MM.1S (cell line): Measurements from ENCODE around the gene FGGY.
"Not testable (repeated sequence)": the region's sequence is repeated elsewhere in the genome, so short reads cannot be mapped to it uniquely, and the experiment has no call there.

Experiments used
- DNase-seq: peaks from one replicate; pipeline ENCODE4 v3.0.0-alpha.2; 2015
- H2AFZ ChIP-seq: fragments of 300-600 bp; sonication (generic); 2 replicates; pipeline ENCODE4 v1.6.0; 2016; ENCODE audit warnings: antibody characterized with exemption, low read length
- H3F3A ChIP-seq: fragments of 300-600 bp; sonication (generic); 2 replicates; pipeline ENCODE4 v1.6.1; 2016; ENCODE audit warnings: mild to moderate bottlenecking, antibody characterized with exemption, low read length, moderate library complexity, mixed read lengths; ENCODE audit not compliant: insufficient read depth
- H3K27ac ChIP-seq: fragments of 300-600 bp; sonication (generic); 2 replicates; pipeline ENCODE4 v1.5.1; 2016; ENCODE audit warnings: mild to moderate bottlenecking, low read length
- H3K27me3 ChIP-seq: fragments of 300-600 bp; sonication (generic); replicated peaks from 2 replicates; pipeline ENCODE4 v1.6.0; 2016; ENCODE audit warnings: low read length; ENCODE audit not compliant: insufficient read depth
- H3K36me3 ChIP-seq: fragments of 300-600 bp; sonication (generic); replicated peaks from 2 replicates; pipeline ENCODE4 v1.6.1; 2016; ENCODE audit warnings: mild to moderate bottlenecking, low read length, mixed read lengths; ENCODE audit not compliant: insufficient read depth
- H3K4me1 ChIP-seq: fragments of 300-600 bp; sonication (generic); 2 replicates; pipeline ENCODE4 v1.6.1; 2016; ENCODE audit warnings: low read length, mixed read lengths
- H3K4me2 ChIP-seq: fragments of 300-600 bp; sonication (generic); 2 replicates; pipeline ENCODE4 v1.6.0; 2016; ENCODE audit warnings: low read depth, low read length
- H3K4me3 ChIP-seq: fragments of 300-600 bp; sonication (generic); 2 replicates; pipeline ENCODE4 v1.5.1; 2016; ENCODE audit warnings: low read length, mixed read lengths
- H3K79me2 ChIP-seq: fragments of 300-600 bp; sonication (generic); 2 replicates; pipeline ENCODE4 v1.6.1; 2016; ENCODE audit warnings: mixed run types, low read length, mixed read lengths
- H3K9ac ChIP-seq: fragments of 300-600 bp; sonication (generic); 2 replicates; pipeline ENCODE4 v1.6.1; 2016; ENCODE audit warnings: low read length, mixed read lengths
- H3K9me2 ChIP-seq: fragments of 300-600 bp; sonication (generic); replicated peaks from 2 replicates; pipeline ENCODE4 v1.6.1; 2016; ENCODE audit warnings: mild to moderate bottlenecking, low read length, mixed read lengths; ENCODE audit not compliant: insufficient read depth
- H3K9me3 ChIP-seq: fragments of 300-600 bp; sonication (generic); replicated peaks from 2 replicates; pipeline ENCODE4 v1.6.1; 2016; ENCODE audit warnings: mild to moderate bottlenecking, low read length, mixed read lengths; ENCODE audit not compliant: insufficient read depth
- H4K20me1 ChIP-seq: fragments of 300-600 bp; sonication (generic); 2 replicates; pipeline ENCODE4 v1.6.1; 2016; ENCODE audit warnings: mild to moderate bottlenecking, low read length, moderate library complexity, mixed read lengths; ENCODE audit not compliant: insufficient read depth
- EZH2 ChIP-seq: fragments of 300-600 bp; sonication (generic); optimal IDR thresholded peaks from 2 replicates; pipeline ENCODE3; 2017; ENCODE audit warnings: low read depth, mild to moderate bottlenecking, antibody characterized with exemption, low read length, mixed read lengths
- EZH2phosphoT487 ChIP-seq: fragments of 300-600 bp; sonication (generic); IDR thresholded peaks from 2 replicates; pipeline ENCODE4 v1.6.1; 2018; ENCODE audit warnings: antibody characterized with exemption, low read length
- TF ChIP-seq, protein P1 (sequence below): fragments of 300-600 bp; sonication (generic); IDR thresholded peaks from 2 replicates; pipeline ENCODE4 v1.5.1; 2016; ENCODE audit warnings: antibody characterized with exemption, low read length, mixed read lengths

Gene FGGY

DNA sequence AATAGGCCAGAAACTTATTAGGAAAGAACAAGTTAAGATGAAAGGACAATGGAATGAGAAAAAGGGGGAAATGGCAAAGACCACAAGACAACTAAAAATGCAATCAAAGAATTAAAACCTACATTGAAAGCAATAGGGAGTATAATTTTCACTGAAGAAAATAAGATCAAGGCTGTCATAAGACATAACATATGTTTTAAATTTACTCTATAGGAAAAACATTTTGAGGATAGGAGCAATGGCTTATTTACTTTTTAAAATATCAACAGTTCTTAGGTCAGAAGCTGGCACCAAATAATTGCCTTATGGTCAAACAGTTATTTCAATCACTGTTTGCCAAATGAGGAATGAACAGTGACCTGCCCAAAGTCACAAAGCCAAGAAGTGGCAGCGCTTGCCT is 346.6 kb downstream of the FGGY start:
- no peaks in the 10 kb centered on the region for H3F3A ChIP-seq
- no peaks in the 10 kb centered on the region for H4K20me1 ChIP-seq
- no peaks in the 10 kb centered on the region for H3K4me1 ChIP-seq
- H3K4me3 ChIP-seq = no peak overlapping the region
- no peak overlapping the region for H3K27ac ChIP-seq
- TF ChIP-seq EZH2phosphoT487 = no peak
- H3K4me2 ChIP-seq = no peak overlapping the region
- H3K9me2 ChIP-seq = no peaks in the 10 kb centered on the region
- no peaks in the 10 kb centered on the region for H3K79me2 ChIP-seq
- H3K36me3 ChIP-seq = no peaks in the 10 kb centered on the region
- H3K9ac ChIP-seq = no peak overlapping the region
- H3K9me3 ChIP-seq = no peaks in the 10 kb centered on the region
- H3K27me3 ChIP-seq = no peaks in the 10 kb centered on the region
- no peak for DNase-seq
- no peak overlapping the region for H2AFZ ChIP-seq

- no peak for DNase-seq
- no peaks in the 10 kb centered on the region for H3K4me1 ChIP-seq
- H2AFZ ChIP-seq = no peak overlapping the region
- H3K4me3 ChIP-seq = no peak overlapping the region
- TF ChIP-seq, protein P1, sequence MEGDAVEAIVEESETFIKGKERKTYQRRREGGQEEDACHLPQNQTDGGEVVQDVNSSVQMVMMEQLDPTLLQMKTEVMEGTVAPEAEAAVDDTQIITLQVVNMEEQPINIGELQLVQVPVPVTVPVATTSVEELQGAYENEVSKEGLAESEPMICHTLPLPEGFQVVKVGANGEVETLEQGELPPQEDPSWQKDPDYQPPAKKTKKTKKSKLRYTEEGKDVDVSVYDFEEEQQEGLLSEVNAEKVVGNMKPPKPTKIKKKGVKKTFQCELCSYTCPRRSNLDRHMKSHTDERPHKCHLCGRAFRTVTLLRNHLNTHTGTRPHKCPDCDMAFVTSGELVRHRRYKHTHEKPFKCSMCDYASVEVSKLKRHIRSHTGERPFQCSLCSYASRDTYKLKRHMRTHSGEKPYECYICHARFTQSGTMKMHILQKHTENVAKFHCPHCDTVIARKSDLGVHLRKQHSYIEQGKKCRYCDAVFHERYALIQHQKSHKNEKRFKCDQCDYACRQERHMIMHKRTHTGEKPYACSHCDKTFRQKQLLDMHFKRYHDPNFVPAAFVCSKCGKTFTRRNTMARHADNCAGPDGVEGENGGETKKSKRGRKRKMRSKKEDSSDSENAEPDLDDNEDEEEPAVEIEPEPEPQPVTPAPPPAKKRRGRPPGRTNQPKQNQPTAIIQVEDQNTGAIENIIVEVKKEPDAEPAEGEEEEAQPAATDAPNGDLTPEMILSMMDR = no peak
- TF ChIP-seq EZH2phosphoT487 (no peak), EZH2 (no peak)
- H3F3A ChIP-seq = no peaks in the 10 kb centered on the region
- no peaks in the 10 kb centered on the region for H3K9me3 ChIP-seq
- no peaks in the 10 kb centered on the region for H3K9me2 ChIP-seq
- no peak overlapping the region for H3K27ac ChIP-seq
- no peak overlapping the region for H3K4me2 ChIP-seq
- H3K79me2 ChIP-seq = no peaks in the 10 kb centered on the region
- no peaks in the 10 kb centered on the region for H4K20me1 ChIP-seq
- H3K36me3 ChIP-seq = no peaks in the 10 kb centered on the region
- H3K9ac ChIP-seq = no peak overlapping the region
- H3K27me3 ChIP-seq = no peaks in the 10 kb centered on the region
Measured at GRCh38 chr1:59645893-59646292, 349.0 kb downstream of the FGGY start.

DNA sequence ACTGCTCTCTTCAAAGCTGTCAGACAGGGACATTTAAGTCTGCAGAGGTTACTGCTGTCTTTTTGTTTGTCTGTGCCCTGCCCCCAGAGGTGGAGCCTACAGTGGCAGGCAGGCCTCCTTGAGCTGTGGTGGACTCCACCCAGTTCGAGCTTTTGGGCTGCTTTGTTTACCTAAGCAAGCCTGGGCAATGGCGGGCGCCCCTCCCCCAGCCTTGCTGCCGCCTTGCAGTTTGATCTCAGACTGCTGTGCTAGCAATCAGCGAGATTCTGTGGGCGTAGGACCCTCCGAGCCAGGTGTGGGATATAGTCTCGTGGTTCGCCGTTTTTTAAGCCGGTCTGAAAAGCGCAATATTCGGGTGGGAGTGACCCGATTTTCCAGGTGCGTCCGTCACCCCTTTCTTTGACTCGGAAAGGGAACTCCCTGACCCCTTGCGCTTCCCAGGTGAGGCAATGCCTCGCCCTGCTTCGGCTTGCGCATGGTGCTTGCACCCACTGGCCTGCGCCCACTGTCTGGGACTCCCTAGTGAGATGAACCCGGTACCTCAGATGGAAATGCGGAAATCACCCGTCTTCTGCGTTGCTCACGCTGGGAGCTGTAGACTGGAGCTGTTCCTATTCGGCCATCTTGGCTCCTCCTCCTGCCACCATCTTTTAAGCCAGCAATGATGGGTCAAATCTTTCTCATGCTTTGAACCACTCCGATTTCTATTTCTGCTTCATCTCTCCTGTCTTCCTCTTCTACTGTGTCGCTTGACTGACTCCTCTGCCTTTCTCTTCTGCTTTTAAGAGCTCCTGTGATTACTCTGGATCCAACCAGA is 356.5 kb downstream of the FGGY start:
- H3K4me2 ChIP-seq, H3K27me3 ChIP-seq, H3K27ac ChIP-seq, H3F3A ChIP-seq, H3K9me2 ChIP-seq, DNase-seq, H3K79me2 ChIP-seq, H3K4me3 ChIP-seq, H2AFZ ChIP-seq, H4K20me1 ChIP-seq, H3K4me1 ChIP-seq, H3K36me3 ChIP-seq, H3K9me3 ChIP-seq, H3K9ac ChIP-seq: not testable (repeated sequence)

DNA sequence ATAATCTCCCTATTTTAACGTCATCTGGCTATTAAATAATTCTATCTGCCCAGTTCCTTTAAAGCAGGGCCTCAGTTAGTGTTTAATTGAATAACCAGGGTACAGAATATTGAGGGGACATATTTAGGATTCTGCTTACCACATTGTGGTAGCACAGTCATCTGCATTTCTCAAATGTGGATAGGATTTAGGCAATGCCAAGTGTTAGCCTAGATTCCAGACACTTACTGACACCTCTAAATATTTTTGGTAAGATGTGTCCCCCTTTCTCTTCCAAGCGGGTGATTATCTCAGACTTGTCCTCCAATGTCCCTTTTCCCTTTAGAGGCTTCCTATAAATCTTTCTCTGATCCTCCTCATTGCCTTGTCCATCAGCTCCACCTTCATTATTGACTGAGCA is 357.1 kb downstream of the FGGY start:
- Histone ChIP-seq H3K4me2 (no peak overlapping the region), H3K27me3 (no peaks in the 10 kb centered on the region), H3K27ac (no peak overlapping the region), H3K36me3 (no peaks in the 10 kb centered on the region), H3F3A (no peaks in the 10 kb centered on the region), H3K9ac (no peak overlapping the region), H3K9me2 (no peaks in the 10 kb centered on the region), H3K9me3 (no peaks in the 10 kb centered on the region), H2AFZ (no peak overlapping the region), H3K4me3 (no peak overlapping the region), H4K20me1 (no peaks in the 10 kb centered on the region), H3K4me1 (no peaks in the 10 kb centered on the region), H3K79me2 (no peaks in the 10 kb centered on the region)
- no peak for DNase-seq
- no peak for TF ChIP-seq EZH2phosphoT487
